ENCODE results near the gene DNAH6. TPM values are rescaled to one million over a fixed set of nuclear protein-coding genes. Genes with fewer than 3 reads are reported as not detected.

The DNAH6 gene
- polyA plus RNA-seq, 1 donor (not counting 4 experiments of a cell fraction or from before 2014, with no cell fraction given) = 0.05 TPM

DNA sequence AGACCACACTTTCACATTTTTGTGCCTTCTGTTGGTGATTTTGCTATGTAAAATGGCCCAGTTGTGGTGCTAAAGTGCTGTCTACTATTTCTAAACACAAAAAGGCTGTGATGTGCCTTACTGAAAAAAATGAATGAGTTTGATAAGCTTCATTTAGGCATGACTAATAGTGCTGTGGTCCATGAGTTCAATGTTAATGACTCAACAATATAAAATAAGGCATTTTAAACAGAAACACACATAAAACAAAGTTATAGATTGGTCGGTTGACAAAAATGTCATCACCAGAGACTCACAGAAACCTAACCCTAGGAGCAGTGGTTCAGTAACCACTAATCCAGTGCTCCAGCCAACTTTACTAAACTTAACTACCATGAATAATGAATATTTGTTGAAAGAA is 160.0 kb downstream of the DNAH6 start:
- DNase-seq (ENCODE audit: low read depth, low spot score) (no peak), FAIRE-seq (no peak)
- Histone ChIP-seq H2AFZ (ENCODE audit: control insufficient read depth, low read length) (no peak overlapping the region), H4K20me1 (ENCODE audit: control insufficient read depth, extremely low read depth, insufficient read depth, low read length) (no peaks in the 10 kb centered on the region), H3K79me2 (ENCODE audit: control insufficient read depth, insufficient read depth, low read length) (no peaks in the 10 kb centered on the region), H3K27me3 (ENCODE audit: control insufficient read depth, extremely low read depth, insufficient read depth, low read length) (no peaks in the 10 kb centered on the region), H3K4me2 (ENCODE audit: control insufficient read depth, extremely low read depth, insufficient read depth, low read depth, low read length) (no peak overlapping the region), H3K4me1 (ENCODE audit: control insufficient read depth, extremely low read depth, insufficient read depth, low read length) (no peaks in the 10 kb centered on the region), H3K9me1 (ENCODE audit: control insufficient read depth, extremely low read depth, insufficient read depth, low read length) (no peaks in the 10 kb centered on the region), H3K9me3 (ENCODE audit: control insufficient read depth, low read depth, low read length) (no peaks in the 10 kb centered on the region), H3K4me3 (ENCODE audit: control insufficient read depth in 2 of 3, extremely low read depth in 1 of 3, insufficient read depth in 2 of 3, low read depth in 1 of 3, low read length in 3 of 3) (no peak overlapping the region), H3K27ac (ENCODE audit: control insufficient read depth, insufficient read depth, low read length) (no peak overlapping the region), H3K36me3 (ENCODE audit: control insufficient read depth in 2 of 2, extremely low read depth in 1 of 2, insufficient read depth in 2 of 2, low read length in 2 of 2) (no peaks in the 10 kb centered on the region), H3K9ac (ENCODE audit: control insufficient read depth, extremely low read depth, insufficient read depth, low read length) (no peak overlapping the region)
- no peak for TF ChIP-seq EZH2 (IDR thresholded peaks at IDR 0.05; ENCODE audit: low read length)
- TF ChIP-seq, protein P1, sequence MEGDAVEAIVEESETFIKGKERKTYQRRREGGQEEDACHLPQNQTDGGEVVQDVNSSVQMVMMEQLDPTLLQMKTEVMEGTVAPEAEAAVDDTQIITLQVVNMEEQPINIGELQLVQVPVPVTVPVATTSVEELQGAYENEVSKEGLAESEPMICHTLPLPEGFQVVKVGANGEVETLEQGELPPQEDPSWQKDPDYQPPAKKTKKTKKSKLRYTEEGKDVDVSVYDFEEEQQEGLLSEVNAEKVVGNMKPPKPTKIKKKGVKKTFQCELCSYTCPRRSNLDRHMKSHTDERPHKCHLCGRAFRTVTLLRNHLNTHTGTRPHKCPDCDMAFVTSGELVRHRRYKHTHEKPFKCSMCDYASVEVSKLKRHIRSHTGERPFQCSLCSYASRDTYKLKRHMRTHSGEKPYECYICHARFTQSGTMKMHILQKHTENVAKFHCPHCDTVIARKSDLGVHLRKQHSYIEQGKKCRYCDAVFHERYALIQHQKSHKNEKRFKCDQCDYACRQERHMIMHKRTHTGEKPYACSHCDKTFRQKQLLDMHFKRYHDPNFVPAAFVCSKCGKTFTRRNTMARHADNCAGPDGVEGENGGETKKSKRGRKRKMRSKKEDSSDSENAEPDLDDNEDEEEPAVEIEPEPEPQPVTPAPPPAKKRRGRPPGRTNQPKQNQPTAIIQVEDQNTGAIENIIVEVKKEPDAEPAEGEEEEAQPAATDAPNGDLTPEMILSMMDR (optimal IDR thresholded peaks at IDR 0.05 in 1 of 3, IDR thresholded peaks at IDR 0.05 in 1 of 3, conservative IDR thresholded peaks at IDR 0.05 in 1 of 3; ENCODE audit: extremely low read depth in 1 of 3, insufficient read depth in 2 of 3, low read length in 3 of 3) = no peak
- dilution Hi-C loops (cut with MboI; ENCODE audit: extremely low pct_ligation_motif_present, low sequenced_read_pairs) = no loop called here

DNA sequence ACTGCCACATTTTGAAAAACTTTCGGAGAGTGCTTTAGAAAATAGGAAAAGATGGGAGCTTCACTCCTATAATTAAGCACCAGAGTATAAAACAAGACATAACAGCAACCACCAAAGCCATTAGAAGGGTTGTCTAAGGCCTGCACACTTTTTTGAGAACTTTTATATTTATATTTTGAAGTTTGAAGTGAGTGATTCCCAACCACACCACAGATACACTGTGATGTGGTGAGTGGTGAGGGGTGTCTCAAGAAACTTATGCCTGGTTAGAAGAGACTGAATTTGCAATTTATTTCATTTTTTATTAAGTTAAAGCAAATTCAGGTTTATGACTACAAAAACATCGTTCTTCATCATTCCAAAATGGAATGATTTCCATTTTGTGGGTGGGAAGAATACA is 161.9 kb downstream of the DNAH6 start:
- dilution Hi-C loops (cut with MboI; ENCODE audit: extremely low pct_ligation_motif_present, low sequenced_read_pairs) = no loop called here
- H3K4me3 ChIP-seq (ENCODE audit: control insufficient read depth in 2 of 3, extremely low read depth in 1 of 3, insufficient read depth in 2 of 3, low read depth in 1 of 3, low read length in 3 of 3) = no peak overlapping the region
- no peaks in the 10 kb centered on the region for H3K4me1 ChIP-seq (ENCODE audit: control insufficient read depth, extremely low read depth, insufficient read depth, low read length)
- H3K79me2 ChIP-seq (ENCODE audit: control insufficient read depth, insufficient read depth, low read length) = no peaks in the 10 kb centered on the region
- FAIRE-seq (no peak), DNase-seq (ENCODE audit: low read depth, low spot score) (no peak)
- no peak overlapping the region for H3K27ac ChIP-seq (ENCODE audit: control insufficient read depth, insufficient read depth, low read length)
- no peaks in the 10 kb centered on the region for H3K27me3 ChIP-seq (ENCODE audit: control insufficient read depth, extremely low read depth, insufficient read depth, low read length)
- no peak overlapping the region for H3K4me2 ChIP-seq (ENCODE audit: control insufficient read depth, extremely low read depth, insufficient read depth, low read depth, low read length)
- no peak overlapping the region for H2AFZ ChIP-seq (ENCODE audit: control insufficient read depth, low read length)
- H3K9me3 ChIP-seq (ENCODE audit: control insufficient read depth, low read depth, low read length) = no peaks in the 10 kb centered on the region
- no peaks in the 10 kb centered on the region for H4K20me1 ChIP-seq (ENCODE audit: control insufficient read depth, extremely low read depth, insufficient read depth, low read length)
- H3K36me3 ChIP-seq (ENCODE audit: control insufficient read depth in 2 of 2, extremely low read depth in 1 of 2, insufficient read depth in 2 of 2, low read length in 2 of 2) = no peaks in the 10 kb centered on the region
- H3K9me1 ChIP-seq (ENCODE audit: control insufficient read depth, extremely low read depth, insufficient read depth, low read length) = no peaks in the 10 kb centered on the region
- TF ChIP-seq, protein P1 (optimal IDR thresholded peaks at IDR 0.05 in 1 of 3, IDR thresholded peaks at IDR 0.05 in 1 of 3, conservative IDR thresholded peaks at IDR 0.05 in 1 of 3; ENCODE audit: extremely low read depth in 1 of 3, insufficient read depth in 2 of 3, low read length in 3 of 3) = no peak
- TF ChIP-seq EZH2 (IDR thresholded peaks at IDR 0.05; ENCODE audit: low read length) = no peak
- no peak overlapping the region for H3K9ac ChIP-seq (ENCODE audit: control insufficient read depth, extremely low read depth, insufficient read depth, low read length)
